ENCODE measurements around the gene DAGLA. TPM values are rescaled to one million over a fixed set of nuclear protein-coding genes. Genes with fewer than 3 reads are reported as not detected.

The DAGLA gene
- total RNA-seq, 1 experiment from 2014 or later = 3.1 TPM

- Mint-ChIP-seq H3K36me3 (no peaks in the 10 kb centered on the region), H3K27ac (no peak overlapping the region; the same call in 1 of the 2 replicates), H3K4me3 (no peak overlapping the region), H3K4me1 (peaks cover 12% of the 10 kb centered on the region), H3K27me3 (ENCODE audit: low read depth) (no peaks in the 10 kb centered on the region), H3K9me3 (no peaks in the 10 kb centered on the region)
- POLR2A ChIA-PET = interaction anchor here (1.7 kb wide), 1 partner anchor 47 kb away, joined by 3 read pairs; no protein-coding TSS in a partner anchor
- no peak for TF ChIP-seq IRF1 (CRISPR knock-in tag; IDR thresholded peaks at IDR 0.05)
- peak; percentile 74; the same call in 1 of the 2 replicates for TF ChIP-seq ZNF263 (CRISPR knock-in tag; IDR thresholded peaks at IDR 0.05; ENCODE audit: low read depth)
- DNase-seq (ENCODE audit: low spot score) = no peak
- CTCF ChIA-PET = interaction anchor here (0.6 to 3.9 kb wide), 10 partner anchors 15 to 190 kb away, joined by 3 to 52 read pairs (median 5); partner anchors contain the start of gene SYT7
- no peak for ATAC-seq
These were observed 44.4 kb upstream of the DAGLA start for GRCh38 chr11:61635787-61636186.

- H3K9me3 Mint-ChIP-seq = no peaks in the 10 kb centered on the region
- H3K4me3 Mint-ChIP-seq = no peak overlapping the region
- TF ChIP-seq AFF4 (CRISPR knock-in tag; IDR thresholded peaks at IDR 0.05; ENCODE audit: borderline replicate concordance) = no peak
- no peak for TF ChIP-seq SMAD3 (CRISPR knock-in tag; IDR thresholded peaks at IDR 0.05; ENCODE audit: borderline replicate concordance)
- no peak for TF ChIP-seq ZNF423 (CRISPR knock-in tag; IDR thresholded peaks at IDR 0.05)
- TF ChIP-seq RORB (CRISPR knock-in tag; IDR thresholded peaks at IDR 0.05) = no peak
- TF ChIP-seq MYBL2 (CRISPR knock-in tag; IDR thresholded peaks at IDR 0.05) = no peak
- no peak for TF ChIP-seq HMGA2 (CRISPR knock-in tag; IDR thresholded peaks at IDR 0.05)
- TF ChIP-seq RELA (CRISPR knock-in tag; IDR thresholded peaks at IDR 0.05; ENCODE audit: borderline replicate concordance) = no peak
- TF ChIP-seq NR2C2 (CRISPR knock-in tag; IDR thresholded peaks at IDR 0.05) = no peak
- no peak for TF ChIP-seq NFATC4 (CRISPR knock-in tag; IDR thresholded peaks at IDR 0.05)
- no peak for TF ChIP-seq CREM (CRISPR knock-in tag; IDR thresholded peaks at IDR 0.05)
- TF ChIP-seq CDX4 (CRISPR knock-in tag; IDR thresholded peaks at IDR 0.05; ENCODE audit: borderline replicate concordance) = no peak
- H3K36me3 Mint-ChIP-seq = no peaks in the 10 kb centered on the region
- no peak overlapping the region for H3K27ac Mint-ChIP-seq
- no peaks in the 10 kb centered on the region for H3K27me3 Mint-ChIP-seq (ENCODE audit: low read depth)
- CTCF ChIA-PET = interaction anchor here (0.9 to 4.6 kb wide), 12 partner anchors 8 to 207 kb away, joined by 4 to 61 read pairs (median 39); partner anchors contain the start of genes CPSF7 and SDHAF2
- H3K4me1 Mint-ChIP-seq = peaks cover 12% of the 10 kb centered on the region
- ATAC-seq (no peak), DNase-seq (ENCODE audit: low spot score) (no peak)
- POLR2A ChIA-PET = interaction anchor here (1.7 kb wide), 1 partner anchor 48 kb away, joined by 3 read pairs; no protein-coding TSS in a partner anchor
These were observed 43.5 kb upstream of the DAGLA start for GRCh38 chr11:61636676-61637075.

GRCh38 chr11:61637277-61637676, 42.9 kb upstream of the DAGLA start:
- Mint-ChIP-seq H3K27ac (no peak overlapping the region), H3K9me3 (no peaks in the 10 kb centered on the region), H3K4me3 (no peak overlapping the region), H3K4me1 (peaks cover 9% of the 10 kb centered on the region), H3K36me3 (no peaks in the 10 kb centered on the region), H3K27me3 (ENCODE audit: low read depth) (no peaks in the 10 kb centered on the region)
- DNase-seq (ENCODE audit: low spot score) = no peak
- ATAC-seq = no peak
- ChIA-PET POLR2A (interaction anchor here (1.7 kb wide), 1 partner anchor 49 kb away, joined by 3 read pairs; no protein-coding TSS in a partner anchor), CTCF (interaction anchor here (0.6 to 4.6 kb wide), 28 partner anchors 9 to 749 kb away, joined by 3 to 61 read pairs (median 8); partner anchors contain the start of genes CPSF7 and SDHAF2)
- TF ChIP-seq E2F5 (CRISPR knock-in tag; IDR thresholded peaks at IDR 0.05) (no peak), ZSCAN18 (CRISPR knock-in tag; IDR thresholded peaks at IDR 0.05) (no peak), E2F4 (CRISPR knock-in tag; IDR thresholded peaks at IDR 0.05; ENCODE audit: borderline replicate concordance, low read depth) (no peak), ZMAT4 (CRISPR knock-in tag; IDR thresholded peaks at IDR 0.05) (no peak), IRF1 (CRISPR knock-in tag; IDR thresholded peaks at IDR 0.05) (no peak), NR3C1 (CRISPR knock-in tag; conservative IDR thresholded peaks at IDR 0.05; ENCODE audit: low read depth) (no peak), CTCF (IDR thresholded peaks at IDR 0.05) (no peak), ZNF416 (CRISPR knock-in tag; IDR thresholded peaks at IDR 0.05) (no peak)

All from WTC11 (cell line).